Fibroblast of lung (primary cell): ENCODE results near the gene DCLK2. TPM values are rescaled to one million over a fixed set of nuclear protein-coding genes. Genes with fewer than 3 reads are reported as not detected.

ENCODE experiments used
- DNase-seq, 2 donors: peaks; one replicate each; pipeline versions ENCODE4 v3.0.0 to v3.0.0-alpha.2; 2010; ENCODE audit warnings: low read depth in 2 of 2
- H2AFZ ChIP-seq: 2 replicates; pipeline ENCODE4 v1.5.1; 2012; ENCODE audit warnings: low read length, control low read depth, inconsistent platforms
- H3K27ac ChIP-seq: 2 replicates; pipeline ENCODE4 v1.5.1; 2011; ENCODE audit warnings: low read length, control low read depth; ENCODE audit not compliant: insufficient read depth
- H3K27me3 ChIP-seq: 2 replicates; pipeline ENCODE4 v1.5.1; 2011; ENCODE audit warnings: mild to moderate bottlenecking, low read length; ENCODE audit not compliant: control insufficient read depth, insufficient read depth
- H3K36me3 ChIP-seq: 2 replicates; pipeline ENCODE4 v1.5.1; 2011; ENCODE audit warnings: low read length; ENCODE audit not compliant: control insufficient read depth, insufficient read depth
- H3K4me1 ChIP-seq: 2 replicates; pipeline ENCODE4 v1.5.1; 2011; ENCODE audit warnings: low read length; ENCODE audit not compliant: control insufficient read depth, insufficient read depth; ENCODE audit errors: extremely low read depth
- H3K4me2 ChIP-seq: 2 replicates; pipeline ENCODE4 v1.5.1; 2011; ENCODE audit warnings: low read length, control low read depth; ENCODE audit not compliant: insufficient read depth; ENCODE audit errors: extremely low read depth
- H3K4me3 ChIP-seq, 4 experiments: fragments of 200-600 bp in 1 of 4; sonication (generic) in 1 of 4; replicated peaks in 1 of 4; 2 replicates each; pipeline ENCODE4 v1.5.1; 2011 to 2016; ENCODE audit warnings: low read length in 4 of 4, low read depth in 3 of 4, mild to moderate bottlenecking in 3 of 4, control low read depth in 2 of 4, inconsistent platforms in 1 of 4, mixed read lengths in 1 of 4; ENCODE audit not compliant: insufficient read depth in 1 of 4; ENCODE audit errors: control extremely low read depth in 1 of 4
- H3K79me2 ChIP-seq: 2 replicates; pipeline ENCODE4 v1.5.1; 2012; ENCODE audit warnings: mild to moderate bottlenecking, low read length, inconsistent platforms; ENCODE audit not compliant: control insufficient read depth, insufficient read depth
- H3K9ac ChIP-seq: 2 replicates; pipeline ENCODE4 v1.5.1; 2011; ENCODE audit warnings: mild to moderate bottlenecking, low read length, control low read depth; ENCODE audit not compliant: insufficient read depth
- H3K9me3 ChIP-seq: 2 replicates; pipeline ENCODE4 v1.5.1; 2012; ENCODE audit warnings: low read depth, low read length; ENCODE audit not compliant: control insufficient read depth, insufficient read depth
- H4K20me1 ChIP-seq: 2 replicates; pipeline ENCODE4 v1.5.1; 2011; ENCODE audit warnings: low read length; ENCODE audit not compliant: control insufficient read depth, insufficient read depth; ENCODE audit errors: extremely low read depth
- EZH2 ChIP-seq: IDR thresholded peaks from 2 replicates; pipeline ENCODE4 v1.5.1; 2012; ENCODE audit warnings: low read length, control low read depth, mild to moderate bottlenecking; ENCODE audit errors: missing control alignments
- polyA plus RNA-seq, 2 donors: library from polyadenylated mRNA; depleted of rRNA in 1 of 2; stranded (reverse) in 1 of 2; unstranded in 1 of 2; fragments of >200 nt; gene quantifications; 2 replicates each; pipeline ENCODE4 v1.2.1, GENCODE V29; 2011 to 2012; ENCODE audit warnings: missing spikeins in 1 of 2
- total RNA-seq: library from RNA; depleted of rRNA; stranded (reverse); fragments of >200 nt; gene quantifications from 2 replicates; pipeline ENCODE4 v1.2.1, GENCODE V29; 2014
- TF ChIP-seq, protein P1 (sequence below), 2 donors: IDR thresholded peaks in 1 of 2; conservative IDR thresholded peaks in 1 of 2; 1 replicate in 1 of 2; 2 replicates in 1 of 2; pipeline ENCODE4 v1.5.1; 2011 to 2012; ENCODE audit warnings: low read length in 2 of 2, control low read depth in 1 of 2, inconsistent platforms in 1 of 2, low read depth in 1 of 2, mild to moderate bottlenecking in 1 of 2

Gene DCLK2
- total and polyA plus RNA-seq, 2 donors (not counting 1 experiment from before 2014, with no cell fraction given) = 3.8 to 14.0 TPM

DNA sequence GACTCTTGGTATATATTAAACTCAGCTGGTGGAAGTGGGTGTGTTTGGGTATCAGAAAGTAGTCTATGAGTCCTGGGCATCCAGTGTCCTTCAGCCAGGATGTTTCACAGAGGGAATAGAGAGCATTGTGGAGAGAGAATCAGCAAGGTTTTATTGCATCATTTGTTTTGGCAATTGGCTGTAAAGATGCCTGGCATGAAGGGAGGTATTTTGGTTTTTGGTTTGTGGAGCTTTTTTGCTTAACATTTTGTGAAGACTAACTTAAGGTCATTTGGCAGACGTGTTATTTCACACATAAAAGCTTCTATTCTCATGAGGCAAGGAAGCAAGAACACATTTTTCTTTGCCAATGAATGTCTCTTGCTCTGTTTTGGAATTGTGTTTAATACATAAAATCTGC lies 71.1 kb downstream of the DCLK2 start:
- H3K36me3 ChIP-seq = no peaks in the 10 kb centered on the region
- peaks cover 7% of the 10 kb centered on the region for H3K4me1 ChIP-seq
- H3K79me2 ChIP-seq = peaks cover 2% of the 10 kb centered on the region
- no peak overlapping the region for H3K27ac ChIP-seq
- no peaks in the 10 kb centered on the region for H4K20me1 ChIP-seq
- H3K9ac ChIP-seq = no peak overlapping the region
- no peak overlapping the region for H3K4me3 ChIP-seq
- no peak overlapping the region for H3K4me2 ChIP-seq
- no peaks in the 10 kb centered on the region for H3K27me3 ChIP-seq
- DNase-seq = peak; percentile 34 to 67
- no peak overlapping the region for H2AFZ ChIP-seq
- no peak for TF ChIP-seq EZH2
- TF ChIP-seq, protein P1, sequence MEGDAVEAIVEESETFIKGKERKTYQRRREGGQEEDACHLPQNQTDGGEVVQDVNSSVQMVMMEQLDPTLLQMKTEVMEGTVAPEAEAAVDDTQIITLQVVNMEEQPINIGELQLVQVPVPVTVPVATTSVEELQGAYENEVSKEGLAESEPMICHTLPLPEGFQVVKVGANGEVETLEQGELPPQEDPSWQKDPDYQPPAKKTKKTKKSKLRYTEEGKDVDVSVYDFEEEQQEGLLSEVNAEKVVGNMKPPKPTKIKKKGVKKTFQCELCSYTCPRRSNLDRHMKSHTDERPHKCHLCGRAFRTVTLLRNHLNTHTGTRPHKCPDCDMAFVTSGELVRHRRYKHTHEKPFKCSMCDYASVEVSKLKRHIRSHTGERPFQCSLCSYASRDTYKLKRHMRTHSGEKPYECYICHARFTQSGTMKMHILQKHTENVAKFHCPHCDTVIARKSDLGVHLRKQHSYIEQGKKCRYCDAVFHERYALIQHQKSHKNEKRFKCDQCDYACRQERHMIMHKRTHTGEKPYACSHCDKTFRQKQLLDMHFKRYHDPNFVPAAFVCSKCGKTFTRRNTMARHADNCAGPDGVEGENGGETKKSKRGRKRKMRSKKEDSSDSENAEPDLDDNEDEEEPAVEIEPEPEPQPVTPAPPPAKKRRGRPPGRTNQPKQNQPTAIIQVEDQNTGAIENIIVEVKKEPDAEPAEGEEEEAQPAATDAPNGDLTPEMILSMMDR (conservative IDR thresholded peaks at IDR 0.05 in 1 of 2, IDR thresholded peaks at IDR 0.05 in 1 of 2; ENCODE audit: low read depth in 1 of 2, low read length in 2 of 2) = no peak
- H3K9me3 ChIP-seq = no peaks in the 10 kb centered on the region

GRCh38 chr4:150150629-150151062 lies 72.4 kb downstream of the DCLK2 start:
- Histone ChIP-seq H3K9me3 (no peaks in the 10 kb centered on the region), H3K4me1 (peaks cover 3% of the 10 kb centered on the region), H3K4me3 (no peak overlapping the region), H3K36me3 (no peaks in the 10 kb centered on the region), H3K4me2 (no peak overlapping the region), H3K27ac (no peak overlapping the region), H3K27me3 (no peaks in the 10 kb centered on the region), H3K79me2 (no peaks in the 10 kb centered on the region), H2AFZ (no peak overlapping the region), H3K9ac (no peak overlapping the region), H4K20me1 (no peaks in the 10 kb centered on the region)
- TF ChIP-seq, protein P1 (conservative IDR thresholded peaks at IDR 0.05 in 1 of 2, IDR thresholded peaks at IDR 0.05 in 1 of 2; ENCODE audit: low read depth in 1 of 2, low read length in 2 of 2) = no peak
- no peak for TF ChIP-seq EZH2
- DNase-seq = no peak

- H3K27me3 ChIP-seq = no peaks in the 10 kb centered on the region
- peak; percentile 38 to 94 for DNase-seq
- no peaks in the 10 kb centered on the region for H3K9me3 ChIP-seq
- no peaks in the 10 kb centered on the region for H3K36me3 ChIP-seq
- H3K79me2 ChIP-seq = no peaks in the 10 kb centered on the region
- no peak for TF ChIP-seq EZH2
- TF ChIP-seq, protein P1 (conservative IDR thresholded peaks at IDR 0.05 in 1 of 2, IDR thresholded peaks at IDR 0.05 in 1 of 2; ENCODE audit: low read depth in 1 of 2, low read length in 2 of 2) = no peak
- no peak overlapping the region for H3K9ac ChIP-seq
- no peak overlapping the region for H3K4me3 ChIP-seq
- H3K4me1 ChIP-seq = peaks cover 2% of the 10 kb centered on the region
- no peak overlapping the region for H2AFZ ChIP-seq
- no peak overlapping the region for H3K4me2 ChIP-seq
- no peak overlapping the region for H3K27ac ChIP-seq
- H4K20me1 ChIP-seq = no peaks in the 10 kb centered on the region
Measured at GRCh38 chr4:150152766-150153165, 74.5 kb downstream of the DCLK2 start.
